Measurements from ENCODE around the gene TP73.

Gene TP73

GRCh38 chr1:3651930-3652547, at the start of gene TP73:
TP73 (plus strand) TSS chr1:3652516; CDS start chr1:3682366, 29,850 bp downstream.
- DNase-seq (ENCODE audit: low read depth) = no peak

GRCh38 chr1:3603156-3603555, 49.2 kb upstream of the TP73 start:
- no peak for DNase-seq (ENCODE audit: low read depth)

GRCh38 chr1:3603571-3604467, 48.5 kb upstream of the TP73 start:
- no peak for DNase-seq (ENCODE audit: low read depth)

DNA sequence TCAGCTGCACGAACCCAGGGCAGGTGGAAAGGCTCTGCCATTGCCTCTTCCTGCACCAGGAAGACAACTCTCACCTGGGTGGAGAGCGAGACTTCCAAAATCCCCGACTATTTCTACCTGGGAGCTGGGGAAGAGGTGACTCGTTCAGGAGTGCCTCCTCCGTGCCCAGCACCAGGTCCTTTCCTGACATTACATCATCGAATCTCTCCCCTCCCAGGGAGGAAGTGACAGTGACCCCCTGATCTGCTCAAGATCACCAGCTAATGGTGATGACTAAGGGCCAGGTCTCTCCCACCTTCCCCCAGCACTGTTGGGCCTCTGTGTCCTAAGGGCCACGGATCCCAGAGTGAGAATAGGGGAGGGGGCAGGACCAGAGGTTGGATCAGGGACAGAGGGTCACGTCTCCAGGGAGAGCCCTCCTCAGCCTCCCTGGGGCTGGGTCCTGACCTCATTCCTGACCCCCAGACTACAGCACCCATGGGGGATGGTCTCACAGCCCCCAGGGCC, 47.8 kb upstream of the TP73 start:
- DNase-seq (ENCODE audit: low read depth) = no peak

DNA sequence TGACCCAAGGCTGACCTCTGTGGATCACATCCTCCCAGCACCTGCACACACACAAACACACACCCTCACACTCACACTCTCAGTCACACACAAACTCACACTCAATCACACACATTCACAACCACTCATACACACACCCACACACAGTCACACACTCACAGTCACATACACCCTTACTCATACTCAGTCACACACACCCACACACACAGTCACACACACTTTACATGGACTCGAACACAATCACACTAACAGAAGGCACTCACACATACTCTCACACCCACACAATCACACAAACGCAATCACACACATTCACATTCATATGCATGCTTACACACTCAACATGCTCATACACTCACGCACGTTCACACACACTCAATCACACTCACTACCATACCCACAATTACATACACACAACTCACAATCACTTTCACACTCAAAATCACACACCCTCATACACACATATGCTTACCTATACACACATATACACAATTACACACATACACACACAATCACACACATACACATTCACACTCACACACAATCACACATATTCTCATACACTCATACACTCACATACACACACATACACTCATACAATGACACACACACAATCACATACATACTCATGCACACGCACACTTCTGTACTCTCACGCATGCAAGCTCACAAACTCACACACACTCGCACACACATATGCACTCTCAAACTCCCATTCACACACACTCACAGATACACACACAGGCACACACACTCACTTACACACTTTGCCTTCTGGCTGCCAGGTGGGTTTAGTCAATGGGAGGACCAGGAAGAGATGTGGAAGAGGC, 47.1 kb upstream of the TP73 start:
- DNase-seq (ENCODE audit: low read depth) = no peak

DNA sequence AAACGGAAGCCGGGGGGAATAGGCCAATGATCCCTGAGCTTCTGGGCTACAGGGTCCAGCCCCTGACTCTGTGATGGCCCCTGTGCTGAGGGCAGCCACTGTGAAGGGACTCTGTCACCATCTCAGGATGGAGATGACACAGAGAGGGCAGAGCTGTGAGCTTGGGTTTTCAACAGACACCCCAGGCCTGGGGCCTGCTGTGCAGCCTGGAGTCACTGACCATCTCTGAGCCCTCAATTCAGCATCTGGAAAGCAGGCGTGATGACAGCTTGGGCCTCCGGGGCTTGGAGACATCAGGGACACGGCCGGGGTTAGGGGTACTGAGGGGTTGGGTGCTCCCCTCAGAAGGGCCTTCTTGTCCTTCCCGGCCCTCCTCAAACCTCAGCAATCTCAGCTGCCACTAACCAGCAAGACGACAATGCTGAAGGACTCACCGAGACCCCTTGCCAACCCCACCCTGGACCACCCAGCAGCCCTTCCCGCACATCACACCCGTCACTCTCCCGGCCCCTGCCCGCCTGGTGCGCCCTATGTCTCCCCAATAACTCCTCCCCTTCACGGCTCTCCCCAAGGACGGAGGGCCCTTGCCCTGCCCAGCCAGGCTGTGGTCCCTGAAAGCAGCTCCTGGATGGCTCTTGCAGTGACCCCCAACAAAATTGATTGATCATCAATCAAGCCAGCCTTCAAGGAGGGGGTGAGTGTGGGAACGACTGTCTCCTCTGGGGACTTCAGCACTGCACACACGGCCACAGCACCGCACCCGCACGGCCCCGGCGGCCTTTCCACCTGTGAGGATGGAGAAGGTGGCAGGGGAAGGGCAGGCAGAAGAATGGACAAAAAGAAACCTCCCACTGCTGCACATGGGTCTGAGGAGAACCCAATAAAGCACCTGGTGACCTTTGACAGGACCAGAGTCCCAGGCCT, 45.3 kb upstream of the TP73 start:
- DNase-seq (ENCODE audit: low read depth) = no peak

- DNase-seq (ENCODE audit: low read depth) = no peak
These were observed 44.6 kb upstream of the TP73 start for GRCh38 chr1:3607703-3608065.

- no peak for DNase-seq (ENCODE audit: low read depth)
These were observed 44.2 kb upstream of the TP73 start for GRCh38 chr1:3608154-3608553.

- DNase-seq (ENCODE audit: low read depth) = no peak
These were observed 43.1 kb upstream of the TP73 start for GRCh38 chr1:3609016-3609768.

- DNase-seq (ENCODE audit: low read depth) = no peak
These were observed 42.4 kb upstream of the TP73 start for GRCh38 chr1:3609769-3610526.

DNA sequence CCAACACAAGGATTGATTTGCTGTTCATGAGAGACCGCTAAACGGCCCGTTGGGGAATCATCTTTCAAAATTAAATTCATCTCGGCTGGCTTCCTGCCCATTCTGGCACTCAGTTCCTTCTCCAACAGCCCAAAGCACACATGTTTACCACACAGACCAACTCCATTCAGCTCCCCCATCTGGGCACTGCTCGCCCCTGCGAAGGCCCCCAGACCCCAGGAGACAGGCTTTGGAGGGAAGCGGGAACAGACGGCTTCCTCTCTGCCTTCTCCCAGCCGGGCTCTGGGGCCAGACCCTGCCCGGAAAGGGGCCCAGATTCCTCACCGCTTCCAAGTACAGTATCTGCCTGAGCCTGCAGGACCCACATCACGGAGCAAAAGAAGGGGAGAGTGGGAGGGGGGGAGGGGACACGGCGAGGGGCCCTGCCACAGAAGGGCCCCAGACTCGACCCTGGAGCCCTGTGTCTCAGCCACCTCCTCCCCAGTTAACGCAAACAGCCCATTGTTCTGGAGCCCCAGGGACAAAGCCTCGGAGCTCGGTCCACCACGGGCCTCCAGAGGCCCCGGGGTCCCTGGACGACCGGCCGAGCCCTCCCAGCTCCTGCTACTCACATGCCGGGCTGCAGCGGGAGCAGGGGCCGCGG, 41.7 kb upstream of the TP73 start:
- no peak for DNase-seq (ENCODE audit: low read depth)

- no peak for DNase-seq (ENCODE audit: low read depth)
These were observed 40.9 kb upstream of the TP73 start, which contains the start of gene MEGF6 for GRCh38 chr1:3611170-3612019. MEGF6 (minus strand) TSS chr1:3611508; CDS start chr1:3611268, 240 bp downstream.

- no peak for DNase-seq (ENCODE audit: low read depth)
These were observed 40.2 kb upstream of the TP73 start for GRCh38 chr1:3612123-3612522.

DNA sequence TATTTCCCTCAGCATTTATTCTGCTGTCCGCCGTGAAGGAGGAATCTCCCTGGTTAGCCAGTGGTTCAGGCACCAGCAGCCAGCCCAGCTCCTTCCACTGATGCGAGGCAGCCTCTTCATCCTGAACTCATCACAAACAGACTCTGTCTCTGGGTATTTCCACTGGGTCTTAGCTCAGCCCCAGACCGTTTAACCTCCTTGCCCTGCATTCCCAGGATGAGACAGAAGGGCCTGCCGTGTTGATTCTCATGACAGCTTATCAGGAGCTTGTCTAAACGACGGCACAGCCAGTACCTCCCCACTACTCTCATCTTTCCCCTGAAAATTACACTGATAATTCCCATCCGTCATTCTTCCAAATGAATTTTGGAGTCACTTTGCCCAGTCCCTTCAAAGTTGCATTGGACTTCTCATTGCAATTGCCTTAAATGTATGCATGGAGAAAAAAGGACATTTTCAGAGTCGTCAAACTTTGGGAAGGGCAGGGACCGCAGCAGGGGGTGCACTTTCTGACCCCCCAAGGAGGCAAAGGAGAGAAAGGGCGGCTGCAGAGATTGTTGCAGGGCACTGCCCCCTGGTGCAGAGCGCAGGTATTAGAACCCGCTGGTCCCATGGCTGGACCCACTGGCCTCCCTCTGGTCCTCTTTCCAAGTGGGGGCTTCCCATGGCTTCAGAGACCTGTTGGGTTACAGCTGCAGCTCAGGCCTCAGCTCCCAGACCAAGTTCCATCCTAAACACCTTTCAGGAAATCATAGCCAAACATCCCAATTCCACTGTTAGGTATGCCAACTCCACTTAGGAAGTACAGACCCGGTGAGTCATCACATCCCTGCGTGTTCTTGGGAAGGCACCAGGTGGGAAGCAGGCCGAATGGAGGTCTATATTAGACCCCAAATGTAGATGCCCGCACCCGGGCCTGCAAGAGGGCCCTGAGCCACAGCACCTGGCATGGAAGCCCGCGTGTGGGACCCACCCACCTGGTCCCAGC, 37.3 kb upstream of the TP73 start:
- no peak for DNase-seq (ENCODE audit: low read depth)

GRCh38 chr1:3616861-3617260, 35.5 kb upstream of the TP73 start:
- no peak for DNase-seq (ENCODE audit: low read depth)

GRCh38 chr1:3617806-3618345, 34.4 kb upstream of the TP73 start:
- DNase-seq (ENCODE audit: low read depth) = no peak

DNA sequence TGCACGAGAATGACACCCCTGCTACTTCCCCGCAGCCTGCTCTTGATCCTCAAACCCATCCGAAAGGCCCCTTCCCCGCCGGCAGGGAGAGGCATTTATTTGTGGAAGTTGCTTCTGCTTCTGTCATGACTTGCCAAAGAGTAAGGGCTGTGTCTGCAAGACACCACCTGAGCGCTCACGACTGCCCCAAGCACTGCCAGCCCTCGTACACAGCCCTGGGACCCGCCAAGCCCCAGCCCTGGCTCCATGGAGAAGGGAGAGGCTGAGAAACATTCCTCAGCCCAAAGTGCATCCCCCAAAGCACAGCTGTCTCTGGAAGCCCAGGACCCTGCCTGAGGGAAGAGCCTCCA, 33.8 kb upstream of the TP73 start:
- no peak for DNase-seq (ENCODE audit: low read depth)
